Skeletal muscle tissue (tissue), 4 donors: ENCODE results near the gene ARID5B. TPM values are rescaled to one million over a fixed set of nuclear protein-coding genes. Genes with fewer than 3 reads are reported as not detected.
A peak's percentile ranks its signal among the peaks of the same experiment; 100 is the strongest.

Source experiments
- H3K27ac ChIP-seq: one replicate; pipeline ENCODE4 v1.7.0; 2013; ENCODE audit warnings: mild to moderate bottlenecking, low read depth, low read length, inconsistent platforms
- H3K27me3 ChIP-seq, 3 donors: one replicate each; pipeline ENCODE4 v1.7.0; 2013; ENCODE audit warnings: low read length in 3 of 3; ENCODE audit not compliant: control insufficient read depth in 3 of 3, insufficient read depth in 3 of 3
- H3K36me3 ChIP-seq, 3 donors: one replicate each; pipeline ENCODE4 v1.7.0; 2013; ENCODE audit warnings: low read length in 3 of 3; ENCODE audit not compliant: control insufficient read depth in 3 of 3, insufficient read depth in 3 of 3
- H3K4me1 ChIP-seq, 3 donors: one replicate each; pipeline ENCODE4 v1.7.0; 2013; ENCODE audit warnings: low read length in 3 of 3, mild to moderate bottlenecking in 3 of 3; ENCODE audit not compliant: control insufficient read depth in 3 of 3, insufficient read depth in 3 of 3
- H3K4me3 ChIP-seq, 3 donors: one replicate each; pipeline ENCODE4 v1.7.0; 2013; ENCODE audit warnings: low read length in 3 of 3
- H3K9ac ChIP-seq, 3 donors: one replicate each; pipeline ENCODE4 v1.7.0; 2013; ENCODE audit warnings: low read length in 3 of 3, mild to moderate bottlenecking in 3 of 3, moderate library complexity in 2 of 3, low read depth in 1 of 3
- H3K9me3 ChIP-seq, 3 donors: one replicate each; pipeline ENCODE4 v1.7.0; 2013; ENCODE audit warnings: low read length in 3 of 3; ENCODE audit not compliant: control insufficient read depth in 3 of 3
- total RNA-seq: library from RNA; depleted of rRNA; stranded (reverse); fragments of >200 nt; gene quantifications from one replicate; pipeline ENCODE4 v1.2.3, GENCODE V29; 2014
- donor health status: Osteomylitis.

ARID5B gene
- total RNA-seq, 1 donor from 2014 or later: 27.7 TPM

DNA sequence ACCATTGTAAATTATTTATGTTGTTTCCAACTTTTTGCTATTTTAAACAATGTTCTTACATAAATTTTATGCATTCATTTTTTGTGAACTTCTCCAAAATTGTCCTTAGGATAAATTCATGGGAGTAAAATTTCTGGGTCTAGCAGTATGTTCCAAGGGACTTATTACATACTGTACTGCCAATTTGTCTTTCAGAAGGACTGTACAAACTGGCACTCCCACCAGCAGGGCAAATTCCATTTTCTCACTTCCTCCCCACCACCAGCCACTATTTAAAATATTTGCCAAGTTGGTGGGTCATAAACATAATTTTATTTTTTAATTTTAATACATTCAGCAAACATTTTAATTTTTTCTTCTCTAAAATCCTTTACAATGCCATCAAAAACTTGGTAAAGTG is 13.7 kb upstream of the ARID5B start:
- H3K4me3 ChIP-seq: no peak overlapping the region
- H3K9me3 ChIP-seq: no peaks in the 10 kb centered on the region

DNA sequence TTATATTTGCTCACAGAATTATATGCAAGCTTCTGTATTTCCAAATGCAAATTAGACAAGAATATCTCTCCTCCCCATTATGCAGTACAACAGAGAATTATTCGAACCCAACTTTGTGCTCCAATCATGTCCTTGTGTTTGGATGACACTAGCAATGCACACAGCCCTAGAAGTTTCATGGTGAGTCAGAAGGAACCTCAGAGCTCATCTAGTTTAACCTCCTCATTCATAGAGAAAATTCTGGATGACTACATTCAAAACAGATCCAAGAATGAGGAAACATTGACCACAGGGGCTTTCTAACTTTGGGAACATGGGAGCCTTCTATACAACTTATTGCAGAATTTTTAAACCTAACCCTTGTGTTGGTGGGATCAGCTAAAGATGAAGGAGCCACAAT is 12.8 kb upstream of the ARID5B start:
- no peaks in the 10 kb centered on the region for H3K9me3 ChIP-seq
- no peak overlapping the region for H3K4me3 ChIP-seq
- no peaks in the 10 kb centered on the region for H3K4me1 ChIP-seq
- no peaks in the 10 kb centered on the region for H3K36me3 ChIP-seq
- no peak overlapping the region for H3K9ac ChIP-seq
- H3K27me3 ChIP-seq: no peaks in the 10 kb centered on the region
- H3K27ac ChIP-seq: no peak overlapping the region

More for the DNA sequence above, 13.7 kb upstream of the ARID5B start:
- Histone ChIP-seq H3K27me3 (no peaks in the 10 kb centered on the region), H3K36me3 (no peaks in the 10 kb centered on the region), H3K4me1 (no peaks in the 10 kb centered on the region), H3K9ac (no peak overlapping the region), H3K27ac (no peak overlapping the region)

- H3K27ac ChIP-seq: no peak overlapping the region
- H3K36me3 ChIP-seq: no peaks in the 10 kb centered on the region
- no peak overlapping the region for H3K4me3 ChIP-seq
- no peaks in the 10 kb centered on the region for H3K9me3 ChIP-seq
- H3K4me1 ChIP-seq: no peaks in the 10 kb centered on the region
- no peak overlapping the region for H3K9ac ChIP-seq
- no peaks in the 10 kb centered on the region for H3K27me3 ChIP-seq
These were observed 11.1 kb upstream of the ARID5B start for GRCh38 chr10:61890430-61890829.

GRCh38 chr10:61890881-61891409 is 10.6 kb upstream of the ARID5B start:
- H3K27me3 ChIP-seq: no peaks in the 10 kb centered on the region
- no peaks in the 10 kb centered on the region for H3K36me3 ChIP-seq
- H3K27ac ChIP-seq: no peak overlapping the region
- H3K9ac ChIP-seq: no peak overlapping the region
- H3K4me3 ChIP-seq: no peak overlapping the region
- H3K4me1 ChIP-seq: no peaks in the 10 kb centered on the region
- no peaks in the 10 kb centered on the region for H3K9me3 ChIP-seq

DNA sequence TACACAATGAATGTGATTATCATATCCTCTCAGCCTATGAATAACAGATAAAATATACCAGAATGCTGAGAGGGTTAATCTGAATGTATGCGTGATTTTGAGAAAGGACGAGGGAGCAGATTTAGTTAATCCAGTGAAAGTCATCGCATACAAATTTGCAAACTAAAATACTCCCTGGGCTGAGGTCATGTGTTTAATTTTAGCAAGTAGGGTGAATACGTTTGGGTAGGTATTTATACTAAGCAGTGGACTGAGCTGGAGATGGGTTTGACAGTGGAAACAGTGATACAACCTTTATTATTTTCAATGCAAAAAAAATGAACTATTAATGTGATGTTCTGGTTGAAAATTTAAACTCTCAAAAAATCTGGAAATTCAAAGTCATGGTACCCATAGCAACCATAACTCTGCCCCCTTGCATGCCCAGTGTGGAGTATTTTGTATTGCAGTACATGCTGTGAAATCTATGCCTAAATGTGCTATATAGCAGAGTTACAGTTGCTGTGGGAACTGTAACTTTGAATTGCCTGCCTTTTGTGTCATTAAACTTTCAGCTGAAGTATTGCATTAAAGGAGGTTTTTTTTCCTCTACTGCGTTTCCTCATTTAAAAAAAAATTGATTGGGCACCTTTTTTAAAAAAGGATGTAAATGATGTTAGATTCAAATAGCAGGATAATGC is 9.5 kb upstream of the ARID5B start:
- H3K4me3 ChIP-seq: no peak overlapping the region
- H3K4me1 ChIP-seq: peaks cover 0 to 4% (median under 1%) of the 10 kb centered on the region in 3 donors
- no peaks in the 10 kb centered on the region for H3K36me3 ChIP-seq
- no peak overlapping the region for H3K27ac ChIP-seq
- no peaks in the 10 kb centered on the region for H3K9me3 ChIP-seq
- H3K27me3 ChIP-seq: no peaks in the 10 kb centered on the region
- no peak overlapping the region for H3K9ac ChIP-seq

DNA sequence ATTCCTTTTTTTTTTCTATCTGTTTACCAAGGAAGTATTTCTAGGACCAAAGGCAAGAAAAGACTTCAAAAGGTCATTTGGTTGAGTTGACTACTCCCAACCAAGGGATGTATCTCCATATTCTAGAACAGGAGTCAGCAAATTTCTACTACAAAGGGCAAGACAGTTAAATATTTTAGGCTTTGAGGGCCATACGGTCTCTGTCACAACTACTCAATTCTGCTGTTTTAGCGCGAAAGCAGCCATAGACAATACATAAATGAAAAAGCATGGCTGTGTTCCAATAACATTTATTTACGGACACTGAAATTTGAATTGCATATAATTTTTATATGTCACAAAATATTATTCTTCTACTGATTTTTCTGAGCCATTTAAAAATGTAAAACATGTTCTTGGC is 8.5 kb upstream of the ARID5B start:
- H3K9ac ChIP-seq: no peak overlapping the region
- no peaks in the 10 kb centered on the region for H3K27me3 ChIP-seq
- H3K4me3 ChIP-seq: no peak overlapping the region
- peaks cover 7 to 8% (median 8%) of the 10 kb centered on the region in 3 donors for H3K4me1 ChIP-seq
- no peaks in the 10 kb centered on the region for H3K36me3 ChIP-seq
- H3K9me3 ChIP-seq: no peaks in the 10 kb centered on the region
- H3K27ac ChIP-seq: no peak overlapping the region

GRCh38 chr10:61894133-61894532 is 7.4 kb upstream of the ARID5B start:
- H3K27ac ChIP-seq: no peak overlapping the region
- no peaks in the 10 kb centered on the region for H3K27me3 ChIP-seq
- peaks cover 7 to 17% (median 14%) of the 10 kb centered on the region in 3 donors for H3K4me1 ChIP-seq
- H3K9ac ChIP-seq: no peak overlapping the region
- H3K9me3 ChIP-seq: no peaks in the 10 kb centered on the region
- H3K4me3 ChIP-seq: no peak overlapping the region
- no peaks in the 10 kb centered on the region for H3K36me3 ChIP-seq

GRCh38 chr10:61895898-61896600 is 5.5 kb upstream of the ARID5B start:
- no peaks in the 10 kb centered on the region for H3K9me3 ChIP-seq
- no peak overlapping the region for H3K9ac ChIP-seq
- no peaks in the 10 kb centered on the region for H3K27me3 ChIP-seq
- no peaks in the 10 kb centered on the region for H3K36me3 ChIP-seq
- H3K27ac ChIP-seq: no peak overlapping the region
- H3K4me1 ChIP-seq: peaks cover 13 to 20% (median 19%) of the 10 kb centered on the region in 3 donors
- no peak overlapping the region for H3K4me3 ChIP-seq

- no peaks in the 10 kb centered on the region for H3K36me3 ChIP-seq
- H3K9ac ChIP-seq: peak overlapping the region; percentile 70 to 76 (median 76)
- peak overlapping the region; percentile 71 for H3K27ac ChIP-seq
- H3K4me3 ChIP-seq: peak overlapping the region; percentile 63 to 79 (median 75)
- peaks cover 13 to 22% (median 20%) of the 10 kb centered on the region in 3 donors for H3K4me1 ChIP-seq
- no peaks in the 10 kb centered on the region for H3K27me3 ChIP-seq
- no peaks in the 10 kb centered on the region for H3K9me3 ChIP-seq
These were observed 4.4 kb upstream of the ARID5B start for GRCh38 chr10:61896854-61897661.
